Heart left ventricle (tissue), 13 donors: ENCODE measurements around the gene FAM120B.

Experiments used
- CTCF ChIP-seq, 12 donors: fragments of 200-600 bp; sonication (generic) in 4 of 12; IDR thresholded peaks; one replicate each; pipeline versions ENCODE4 v1.5.0 to v1.8.0; 2018 to 2022; ENCODE audit warnings: antibody characterized with exemption in 12 of 12, mild to moderate bottlenecking in 5 of 12
- POLR2A ChIP-seq, 2 donors: fragments of 450-650 bp; IDR thresholded peaks; one replicate each; pipeline ENCODE4 v1.6.1; 2017; ENCODE audit warnings: antibody characterized with exemption in 2 of 2, mild to moderate bottlenecking in 2 of 2, moderate library complexity in 2 of 2
- donor health status: ischemic (EF 13 %, LVEDD 7.1; RV severe dilation, severe dysfunction).
- donor health status: DM: no; HTN: yes; CAD: no.
- donor health status: DM: no; HTN: no; CAD: no.
- donor health status: ischemic (EF 25% LVEDD 6.9; RV normal size, moderate dysfunction).
- donor health status: ischemic (EF 25% LVEDD 5.7; RV mildly dilated, moderate dysfunction).
- donor health status: ischemic (EF 35%, LVEDD 5.7; RV mildly dilated, moderate dysfunction).
- donor health status: nonischemic (EF 11% LVEDD 7.7; RV severe dilation, severe dysfunction).
- donor health status: DM: yes; HTN: yes; CAD: no.
- donor health status: PGD.
- donor health status: ischemic (EF 29% LVEDD 5.4; RV normal size, mild dysfunction).
- donor health status: nonischemic (EF 23%, LVEDD 6.1; RV moderate dilation, normal function).

GRCh38 chr6:170366248-170366960 lies 59.8 kb downstream of the FAM120B start:
- TF ChIP-seq CTCF (IDR thresholded peaks at IDR 0.05) = no peak
- no peak for TF ChIP-seq POLR2A (IDR thresholded peaks at IDR 0.05)
